Thymus (tissue), 11 donors: Measurements from ENCODE around the gene GPR107. TPM values are rescaled to one million over a fixed set of nuclear protein-coding genes. Genes with fewer than 3 reads are reported as not detected.
A peak's percentile ranks its signal among the peaks of the same experiment; 100 is the strongest.
"Not testable (repeated sequence)": the region's sequence is repeated elsewhere in the genome, so short reads cannot be mapped to it uniquely, and the experiment has no call there.

Experiments used
- DNase-seq, 9 donors: peaks; one replicate each; pipeline ENCODE4 v3.0.0-alpha.2; 2013; ENCODE audit warnings: low spot score in 9 of 9, low read depth in 6 of 9, missing footprints in 1 of 9
- H3K27ac ChIP-seq, 2 donors: one replicate each; pipeline ENCODE4 v1.5.1; 2013; ENCODE audit warnings: control low read depth in 1 of 2, low read depth in 1 of 2, low read length in 1 of 2, mild to moderate bottlenecking in 1 of 2, moderate library complexity in 1 of 2
- H3K27me3 ChIP-seq, 2 donors: one replicate each; pipeline ENCODE4 v1.5.1; 2013; ENCODE audit warnings: low read length in 1 of 2; ENCODE audit not compliant: control insufficient read depth in 2 of 2, insufficient read depth in 1 of 2
- H3K36me3 ChIP-seq, 2 donors: one replicate each; pipeline ENCODE4 v1.5.1; 2013; ENCODE audit warnings: low read length in 1 of 2, mild to moderate bottlenecking in 1 of 2, moderate library complexity in 1 of 2; ENCODE audit not compliant: control insufficient read depth in 2 of 2, insufficient read depth in 2 of 2
- H3K4me1 ChIP-seq, 2 donors: one replicate each; pipeline ENCODE4 v1.5.1; 2013; ENCODE audit warnings: low read length in 2 of 2; ENCODE audit not compliant: control insufficient read depth in 2 of 2, insufficient read depth in 2 of 2
- H3K4me3 ChIP-seq, 2 donors: one replicate each; pipeline ENCODE4 v1.5.1; 2013; ENCODE audit warnings: low read length in 2 of 2, control low read depth in 1 of 2, mild to moderate bottlenecking in 1 of 2
- H3K9me3 ChIP-seq, 2 donors: one replicate each; pipeline ENCODE4 v1.5.1; 2013; ENCODE audit warnings: low read length in 1 of 2, mild to moderate bottlenecking in 1 of 2; ENCODE audit not compliant: control insufficient read depth in 2 of 2, insufficient read depth in 1 of 2
- WGBS: extraction: QIAGEN DNeasy Blood & Tissue Kit; methylation state at CpG from one replicate; pipeline ENCODE4 v1.1.7; 2013; 5-methylcytosine and 5-hydroxymethylcytosine counted together
- polyA plus RNA-seq: library from polyadenylated mRNA; stranded (reverse); fragments of 200-250 nt; gene quantifications from one replicate; pipeline ENCODE4 v1.2.3, GENCODE V29; 2013
- total RNA-seq: library from RNA; stranded (reverse); fragments of 120-200 nt; gene quantifications from one replicate; pipeline ENCODE4 v1.2.4, GENCODE V29; 2013
- donor health status: healthy.

Gene GPR107
- total and polyA plus RNA-seq, 2 donors: 8.5 to 10.7 TPM

GRCh38 chr9:130015353-130016019, 38.2 kb upstream of the GPR107 start:
- Histone ChIP-seq H3K9me3 (peaks cover 0 to 8% of the 10 kb centered on the region in 2 donors), H3K27me3 (no peaks in the 10 kb centered on the region), H3K36me3 (peaks cover 15 to 17% of the 10 kb centered on the region in 2 donors), H3K4me1 (peaks cover 7% of the 10 kb centered on the region in 2 donors), H3K27ac (no peak overlapping the region), H3K4me3 (no peak overlapping the region)
- no peak for DNase-seq
- WGBS: 97% methylated on average over 5 of the region's 5 CpGs

DNA sequence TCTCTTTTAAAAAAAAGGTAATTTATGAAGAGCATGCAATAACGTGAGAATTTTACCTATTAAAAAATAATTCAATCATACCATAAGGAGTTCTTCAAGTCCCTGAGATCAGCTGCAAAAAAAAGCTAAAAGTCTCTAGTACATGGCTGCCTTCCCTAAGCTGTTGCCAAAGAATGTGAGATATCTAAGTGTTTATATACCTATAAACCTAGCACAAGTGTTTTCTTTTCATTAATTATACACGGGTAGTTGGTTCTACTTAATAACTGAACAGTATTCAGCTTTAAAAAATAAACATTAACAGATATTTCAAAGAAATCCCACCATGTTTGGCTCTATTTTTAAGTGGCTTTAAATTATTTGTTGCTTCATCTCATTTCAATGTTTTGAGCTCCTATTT, 36.6 kb upstream of the GPR107 start:
- DNase-seq: no peak
- Histone ChIP-seq H3K36me3 (peaks cover 15% of the 10 kb centered on the region in 2 donors), H3K4me3 (no peak overlapping the region), H3K9me3 (peaks cover 0 to 8% of the 10 kb centered on the region in 2 donors), H3K4me1 (peaks cover 0 to 7% of the 10 kb centered on the region in 2 donors), H3K27me3 (no peaks in the 10 kb centered on the region), H3K27ac (no peak overlapping the region)
- WGBS: 92% methylated on average over 2 of the region's 2 CpGs

GRCh38 chr9:130017510-130017909, 36.2 kb upstream of the GPR107 start:
- H3K4me1 ChIP-seq, H3K9me3 ChIP-seq, DNase-seq, H3K4me3 ChIP-seq, H3K27me3 ChIP-seq, H3K27ac ChIP-seq: not testable (repeated sequence)
- WGBS: 97% methylated on average over 8 of the region's 8 CpGs
- H3K36me3 ChIP-seq: peaks cover 15 to 16% of the 10 kb centered on the region in 2 donors

DNA sequence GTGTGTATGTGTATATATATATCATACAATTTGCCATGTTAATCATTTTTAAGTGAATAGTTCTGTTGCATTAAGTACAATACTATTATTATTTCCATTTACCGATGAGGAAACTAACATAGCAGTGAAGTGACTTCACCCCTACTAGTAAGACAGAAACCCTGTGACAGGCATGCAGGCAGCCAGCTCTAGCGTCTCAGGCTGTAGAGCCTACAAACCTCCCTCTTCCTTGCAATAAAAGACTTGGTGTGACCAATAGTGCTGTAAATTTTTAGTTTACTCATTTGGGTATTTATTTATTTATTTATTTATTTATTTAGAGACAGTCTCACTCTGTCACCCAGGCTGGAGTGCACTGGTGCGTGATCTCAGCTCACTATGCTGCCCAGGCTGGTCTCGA, 35.4 kb upstream of the GPR107 start:
- 96% methylated on average over 4 of the region's 4 CpGs for WGBS
- no peak for DNase-seq
- Histone ChIP-seq H3K9me3 (peaks cover 0 to 8% of the 10 kb centered on the region in 2 donors), H3K4me3 (no peak overlapping the region), H3K27me3 (no peaks in the 10 kb centered on the region), H3K27ac (no peak overlapping the region), H3K4me1 (peaks cover 4 to 7% of the 10 kb centered on the region in 2 donors), H3K36me3 (peaks cover 17 to 19% of the 10 kb centered on the region in 2 donors)

DNA sequence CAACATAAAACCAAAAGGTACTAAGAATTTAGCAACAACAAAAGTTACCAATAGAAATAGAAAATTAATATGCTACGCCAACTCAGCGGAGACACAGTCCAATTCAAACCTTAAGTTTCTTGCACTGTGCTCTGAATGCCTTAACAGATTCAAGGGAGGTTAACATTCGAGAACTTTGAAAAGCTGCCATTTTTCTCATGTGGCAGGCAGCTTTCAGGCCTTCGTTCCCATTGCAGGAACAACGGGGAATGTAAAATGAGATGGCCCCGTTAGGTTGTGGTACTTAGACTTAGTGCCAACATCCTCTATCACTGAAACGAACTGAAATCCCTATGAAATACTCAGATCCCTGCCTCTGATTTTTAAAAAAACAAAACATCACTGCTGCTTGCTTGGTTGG, 33.1 kb upstream of the GPR107 start:
- no peaks in the 10 kb centered on the region for H3K27me3 ChIP-seq
- H3K4me3 ChIP-seq: no peak overlapping the region
- whole genome bisulfite sequencing: 79% methylated on average over 7 of the region's 7 CpGs
- no peak for DNase-seq
- H3K36me3 ChIP-seq: peaks cover 19% of the 10 kb centered on the region in 2 donors
- H3K4me1 ChIP-seq: peaks cover 0 to 14% of the 10 kb centered on the region in 2 donors
- H3K9me3 ChIP-seq: peaks cover 0 to 8% of the 10 kb centered on the region in 2 donors
- H3K27ac ChIP-seq: peak overlapping the region in 1 of 2 donors; percentile 47

- H3K4me3 ChIP-seq: no peak overlapping the region
- H3K36me3 ChIP-seq: peaks cover 16 to 17% of the 10 kb centered on the region in 2 donors
- H3K27ac ChIP-seq: no peak overlapping the region
- H3K4me1 ChIP-seq: peaks cover 0 to 14% of the 10 kb centered on the region in 2 donors
- H3K9me3 ChIP-seq: peaks cover 0 to 6% of the 10 kb centered on the region in 2 donors
- WGBS: 91% methylated on average over 2 of the region's 2 CpGs
- no peak for DNase-seq
- no peaks in the 10 kb centered on the region for H3K27me3 ChIP-seq
These were observed 32.6 kb upstream of the GPR107 start for GRCh38 chr9:130021123-130021522.

DNA sequence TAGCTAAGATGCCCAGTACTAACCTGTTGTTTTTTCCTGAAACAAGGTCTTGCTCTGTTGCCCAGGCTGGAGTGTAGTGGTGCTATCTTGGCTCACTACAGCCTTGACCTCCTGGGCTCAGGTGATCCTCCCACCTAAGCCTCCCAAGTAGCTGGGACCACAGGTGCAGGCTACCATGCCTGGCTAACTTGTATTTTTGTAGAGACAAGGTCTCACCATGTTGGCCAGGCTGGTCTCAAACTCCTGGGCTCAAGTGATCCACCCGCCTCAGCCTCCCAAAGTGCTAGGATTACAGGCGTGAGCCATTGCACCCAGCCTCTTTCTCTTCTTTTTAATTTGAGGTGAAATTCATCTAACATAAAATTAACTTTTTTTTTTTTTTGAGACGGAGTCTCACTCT, 31.9 kb upstream of the GPR107 start:
- H3K9me3 ChIP-seq, DNase-seq, H3K4me3 ChIP-seq, H3K36me3 ChIP-seq, H3K27me3 ChIP-seq, H3K27ac ChIP-seq: not testable (repeated sequence)
- 97% methylated on average over 3 of the region's 3 CpGs for WGBS
- H3K4me1 ChIP-seq: peaks cover 3 to 20% of the 10 kb centered on the region in 2 donors

- H3K27ac ChIP-seq: peak overlapping the region; percentile 30 to 48
- 82% methylated on average over 8 of the region's 8 CpGs for WGBS
- H3K4me1 ChIP-seq: peaks cover 3 to 23% of the 10 kb centered on the region in 2 donors
These were observed 31.1 kb upstream of the GPR107 start for GRCh38 chr9:130022566-130023143.

GRCh38 chr9:130023144-130023787, 30.4 kb upstream of the GPR107 start:
- no peak overlapping the region for H3K4me3 ChIP-seq
- peak overlapping the region; percentile 69 to 75 for H3K27ac ChIP-seq
- no peaks in the 10 kb centered on the region for H3K27me3 ChIP-seq
- peaks cover 3 to 23% of the 10 kb centered on the region in 2 donors for H3K4me1 ChIP-seq
- peaks cover 0 to 6% of the 10 kb centered on the region in 2 donors for H3K9me3 ChIP-seq
- DNase-seq: no peak
- 87% methylated on average over 7 of the region's 7 CpGs for WGBS
- H3K36me3 ChIP-seq: peaks cover 8 to 12% of the 10 kb centered on the region in 2 donors

More at GRCh38 chr9:130022566-130023143, 31.1 kb upstream of the GPR107 start:
- no peak for DNase-seq
- H3K4me3 ChIP-seq: no peak overlapping the region
- H3K27me3 ChIP-seq: no peaks in the 10 kb centered on the region
- H3K36me3 ChIP-seq: peaks cover 8 to 10% of the 10 kb centered on the region in 2 donors
- peaks cover 0 to 3% of the 10 kb centered on the region in 2 donors for H3K9me3 ChIP-seq
